SH-SY5Y (cell line): Measurements from ENCODE around the gene HTR2B.

ENCODE experiments used
- GATA2 ChIP-seq: IDR thresholded peaks from 2 replicates; pipeline ENCODE4 v1.6.1; 2011; ENCODE audit warnings: mild to moderate bottlenecking, low read depth, low read length
- GATA3 ChIP-seq: IDR thresholded peaks from 2 replicates; pipeline ENCODE4 v1.6.1; 2011; ENCODE audit warnings: low read depth, mild to moderate bottlenecking, low read length, moderate library complexity

GRCh38 chr2:231068525-231069222 lies 56.2 kb downstream of the HTR2B start:
- no peak for TF ChIP-seq GATA2
- TF ChIP-seq GATA3, result no peak
